ENCODE results near the gene IER5L. TPM values are rescaled to one million over a fixed set of nuclear protein-coding genes. Genes with fewer than 3 reads are reported as not detected.

The IER5L gene
- total and polyA plus RNA-seq, 4 donors: 0.40 to 3.3 (median 2.5) TPM

DNA sequence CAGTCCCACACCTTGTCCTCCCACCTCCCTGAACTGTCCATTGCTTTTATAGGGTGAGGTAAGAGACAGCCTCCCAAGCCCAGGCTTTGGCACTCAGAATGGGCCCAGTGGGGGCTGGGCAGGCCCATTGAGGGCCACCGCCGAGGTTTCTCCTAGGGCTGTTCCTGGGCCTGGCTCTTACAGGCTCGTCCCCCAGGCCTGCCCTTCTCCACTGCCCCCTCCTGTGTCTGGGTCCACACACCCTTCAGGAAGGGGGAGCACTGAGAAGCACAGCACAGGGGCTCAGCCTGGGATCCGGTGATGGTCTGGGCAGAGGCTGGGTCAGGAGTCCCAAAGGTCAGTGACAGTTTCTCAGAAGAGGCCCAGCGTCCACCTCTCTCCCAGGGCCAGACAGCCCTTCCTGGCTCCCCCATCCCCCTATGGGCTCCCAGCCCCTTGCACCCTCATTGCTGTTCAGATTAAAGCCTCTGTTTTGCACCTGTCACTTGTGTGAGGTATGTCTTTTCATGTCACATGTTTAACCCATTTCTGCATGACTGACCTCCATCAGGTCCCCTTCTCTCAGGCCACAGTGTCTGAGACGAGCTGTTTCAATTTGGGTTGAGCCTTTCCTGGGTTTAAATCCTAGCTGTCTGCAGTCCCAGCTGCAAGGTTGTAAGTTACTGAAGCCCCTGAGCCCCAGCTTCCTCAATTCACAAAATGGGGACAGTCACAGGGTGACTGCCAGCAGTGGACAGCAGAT, 29.4 kb downstream of the IER5L start:
- Histone ChIP-seq H3K9me3 (ENCODE audit: control insufficient read depth in 4 of 4, low read length in 3 of 4) (no peaks in the 10 kb centered on the region), H3K27ac (ENCODE audit: low read depth in 1 of 2, low read length in 2 of 2) (no peak overlapping the region)
- 81% methylated on average over 6 of the region's 6 CpGs for WGBS

More for the DNA sequence above, 29.4 kb downstream of the IER5L start:
- Histone ChIP-seq H3K27me3 (ENCODE audit: control insufficient read depth in 4 of 4, insufficient read depth in 4 of 4, low read length in 3 of 4) (no peaks in the 10 kb centered on the region), H3K9ac (ENCODE audit: low read depth in 1 of 2, low read length in 2 of 2) (no peak overlapping the region), H3K36me3 (ENCODE audit: control insufficient read depth in 4 of 4, insufficient read depth in 3 of 4, low read depth in 1 of 4, low read length in 3 of 4) (peaks cover 5 to 41% (median 13%) of the 10 kb centered on the region in 4 donors), H3K4me1 (ENCODE audit: control insufficient read depth in 4 of 4, insufficient read depth in 4 of 4, low read length in 3 of 4) (peaks cover 0 to 16% (median 5%) of the 10 kb centered on the region in 4 donors), H3K4me3 (ENCODE audit: low read depth in 1 of 3, low read length in 3 of 3) (no peak overlapping the region)
- TF ChIP-seq NR2F2 (IDR thresholded peaks at IDR 0.05): no peak
- TF ChIP-seq JUND (IDR thresholded peaks at IDR 0.05): no peak
- TF ChIP-seq, protein P1, sequence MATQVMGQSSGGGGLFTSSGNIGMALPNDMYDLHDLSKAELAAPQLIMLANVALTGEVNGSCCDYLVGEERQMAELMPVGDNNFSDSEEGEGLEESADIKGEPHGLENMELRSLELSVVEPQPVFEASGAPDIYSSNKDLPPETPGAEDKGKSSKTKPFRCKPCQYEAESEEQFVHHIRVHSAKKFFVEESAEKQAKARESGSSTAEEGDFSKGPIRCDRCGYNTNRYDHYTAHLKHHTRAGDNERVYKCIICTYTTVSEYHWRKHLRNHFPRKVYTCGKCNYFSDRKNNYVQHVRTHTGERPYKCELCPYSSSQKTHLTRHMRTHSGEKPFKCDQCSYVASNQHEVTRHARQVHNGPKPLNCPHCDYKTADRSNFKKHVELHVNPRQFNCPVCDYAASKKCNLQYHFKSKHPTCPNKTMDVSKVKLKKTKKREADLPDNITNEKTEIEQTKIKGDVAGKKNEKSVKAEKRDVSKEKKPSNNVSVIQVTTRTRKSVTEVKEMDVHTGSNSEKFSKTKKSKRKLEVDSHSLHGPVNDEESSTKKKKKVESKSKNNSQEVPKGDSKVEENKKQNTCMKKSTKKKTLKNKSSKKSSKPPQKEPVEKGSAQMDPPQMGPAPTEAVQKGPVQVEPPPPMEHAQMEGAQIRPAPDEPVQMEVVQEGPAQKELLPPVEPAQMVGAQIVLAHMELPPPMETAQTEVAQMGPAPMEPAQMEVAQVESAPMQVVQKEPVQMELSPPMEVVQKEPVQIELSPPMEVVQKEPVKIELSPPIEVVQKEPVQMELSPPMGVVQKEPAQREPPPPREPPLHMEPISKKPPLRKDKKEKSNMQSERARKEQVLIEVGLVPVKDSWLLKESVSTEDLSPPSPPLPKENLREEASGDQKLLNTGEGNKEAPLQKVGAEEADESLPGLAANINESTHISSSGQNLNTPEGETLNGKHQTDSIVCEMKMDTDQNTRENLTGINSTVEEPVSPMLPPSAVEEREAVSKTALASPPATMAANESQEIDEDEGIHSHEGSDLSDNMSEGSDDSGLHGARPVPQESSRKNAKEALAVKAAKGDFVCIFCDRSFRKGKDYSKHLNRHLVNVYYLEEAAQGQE (IDR thresholded peaks at IDR 0.05): no peak
- no peak for TF ChIP-seq RAD21 (IDR thresholded peaks at IDR 0.05)
- TF ChIP-seq EGR1 (IDR thresholded peaks at IDR 0.05; ENCODE audit: low read depth in 2 of 2): no peak
- no peak for TF ChIP-seq TAF1 (conservative IDR thresholded peaks at IDR 0.05)
- TF ChIP-seq GABPA (IDR thresholded peaks at IDR 0.05 in 1 of 2, conservative IDR thresholded peaks at IDR 0.05 in 1 of 2): no peak
- TF ChIP-seq, protein P2, sequence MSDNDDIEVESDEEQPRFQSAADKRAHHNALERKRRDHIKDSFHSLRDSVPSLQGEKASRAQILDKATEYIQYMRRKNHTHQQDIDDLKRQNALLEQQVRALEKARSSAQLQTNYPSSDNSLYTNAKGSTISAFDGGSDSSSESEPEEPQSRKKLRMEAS (IDR thresholded peaks at IDR 0.05): no peak
- TF ChIP-seq, protein P3, sequence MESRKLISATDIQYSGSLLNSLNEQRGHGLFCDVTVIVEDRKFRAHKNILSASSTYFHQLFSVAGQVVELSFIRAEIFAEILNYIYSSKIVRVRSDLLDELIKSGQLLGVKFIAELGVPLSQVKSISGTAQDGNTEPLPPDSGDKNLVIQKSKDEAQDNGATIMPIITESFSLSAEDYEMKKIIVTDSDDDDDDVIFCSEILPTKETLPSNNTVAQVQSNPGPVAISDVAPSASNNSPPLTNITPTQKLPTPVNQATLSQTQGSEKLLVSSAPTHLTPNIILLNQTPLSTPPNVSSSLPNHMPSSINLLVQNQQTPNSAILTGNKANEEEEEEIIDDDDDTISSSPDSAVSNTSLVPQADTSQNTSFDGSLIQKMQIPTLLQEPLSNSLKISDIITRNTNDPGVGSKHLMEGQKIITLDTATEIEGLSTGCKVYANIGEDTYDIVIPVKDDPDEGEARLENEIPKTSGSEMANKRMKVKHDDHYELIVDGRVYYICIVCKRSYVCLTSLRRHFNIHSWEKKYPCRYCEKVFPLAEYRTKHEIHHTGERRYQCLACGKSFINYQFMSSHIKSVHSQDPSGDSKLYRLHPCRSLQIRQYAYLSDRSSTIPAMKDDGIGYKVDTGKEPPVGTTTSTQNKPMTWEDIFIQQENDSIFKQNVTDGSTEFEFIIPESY (IDR thresholded peaks at IDR 0.05): no peak
- TF ChIP-seq, protein P4, sequence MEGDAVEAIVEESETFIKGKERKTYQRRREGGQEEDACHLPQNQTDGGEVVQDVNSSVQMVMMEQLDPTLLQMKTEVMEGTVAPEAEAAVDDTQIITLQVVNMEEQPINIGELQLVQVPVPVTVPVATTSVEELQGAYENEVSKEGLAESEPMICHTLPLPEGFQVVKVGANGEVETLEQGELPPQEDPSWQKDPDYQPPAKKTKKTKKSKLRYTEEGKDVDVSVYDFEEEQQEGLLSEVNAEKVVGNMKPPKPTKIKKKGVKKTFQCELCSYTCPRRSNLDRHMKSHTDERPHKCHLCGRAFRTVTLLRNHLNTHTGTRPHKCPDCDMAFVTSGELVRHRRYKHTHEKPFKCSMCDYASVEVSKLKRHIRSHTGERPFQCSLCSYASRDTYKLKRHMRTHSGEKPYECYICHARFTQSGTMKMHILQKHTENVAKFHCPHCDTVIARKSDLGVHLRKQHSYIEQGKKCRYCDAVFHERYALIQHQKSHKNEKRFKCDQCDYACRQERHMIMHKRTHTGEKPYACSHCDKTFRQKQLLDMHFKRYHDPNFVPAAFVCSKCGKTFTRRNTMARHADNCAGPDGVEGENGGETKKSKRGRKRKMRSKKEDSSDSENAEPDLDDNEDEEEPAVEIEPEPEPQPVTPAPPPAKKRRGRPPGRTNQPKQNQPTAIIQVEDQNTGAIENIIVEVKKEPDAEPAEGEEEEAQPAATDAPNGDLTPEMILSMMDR (IDR thresholded peaks at IDR 0.05; ENCODE audit: low read depth, low read length, missing input control): no peak
- TF ChIP-seq HNF4G (IDR thresholded peaks at IDR 0.05): no peak
- TF ChIP-seq FOXA2 (IDR thresholded peaks at IDR 0.05): no peak
- TF ChIP-seq, protein P5, sequence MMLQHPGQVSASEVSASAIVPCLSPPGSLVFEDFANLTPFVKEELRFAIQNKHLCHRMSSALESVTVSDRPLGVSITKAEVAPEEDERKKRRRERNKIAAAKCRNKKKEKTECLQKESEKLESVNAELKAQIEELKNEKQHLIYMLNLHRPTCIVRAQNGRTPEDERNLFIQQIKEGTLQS (IDR thresholded peaks at IDR 0.05): no peak
- TF ChIP-seq HNF4A (conservative IDR thresholded peaks at IDR 0.05): no peak
- DNase-seq (ENCODE audit: low spot score): no peak

All from liver (tissue), 9 donors.